ENCODE measurements around the gene NKAIN4.

NKAIN4 gene

GRCh38 chr20:63286781-63287696 is 32.8 kb upstream of the NKAIN4 start:
- POLR2A ChIA-PET = no interaction called here
- TF ChIP-seq FOXK2 (IDR thresholded peaks at IDR 0.05) = no peak
- no peak for TF ChIP-seq BHLHE40 (IDR thresholded peaks at IDR 0.05; ENCODE audit: borderline replicate concordance)
- TF ChIP-seq ELF4 (IDR thresholded peaks at IDR 0.05) = no peak
- TF ChIP-seq NFRKB (IDR thresholded peaks at IDR 0.05) = no peak
- TF ChIP-seq SUZ12 (IDR thresholded peaks at IDR 0.05) = no peak
- no peak for TF ChIP-seq TARDBP (IDR thresholded peaks at IDR 0.05)
- CTCF ChIA-PET = interaction anchor here (1.0 kb wide), 2 partner anchors 64 to 95 kb away, joined by 3 to 4 read pairs; no protein-coding TSS in a partner anchor
- DNase-seq (ENCODE audit: extremely low spot score) = no peak

GRCh38 chr20:63285636-63286615 is 31.7 kb upstream of the NKAIN4 start:
- ChIA-PET CTCF (no interaction called here), POLR2A (interaction anchor here (0.8 to 1.1 kb wide), 2 partner anchors 13 to 69 kb away, joined by 3 read pairs; partner anchors contain the start of gene ARFGAP1)
- DNase-seq (ENCODE audit: extremely low spot score) = no peak
- TF ChIP-seq ARNT (IDR thresholded peaks at IDR 0.05) (no peak), PKNOX1 (IDR thresholded peaks at IDR 0.05) (no peak), FOXK2 (IDR thresholded peaks at IDR 0.05) (no peak), CTBP1 (IDR thresholded peaks at IDR 0.05; ENCODE audit: borderline replicate concordance) (no peak), FOXA1 (IDR thresholded peaks at IDR 0.05) (no peak), ELF4 (IDR thresholded peaks at IDR 0.05) (no peak), L3MBTL2 (conservative IDR thresholded peaks at IDR 0.05) (no peak), ZNF384 (IDR thresholded peaks at IDR 0.05) (no peak), TARDBP (IDR thresholded peaks at IDR 0.05) (no peak), SUZ12 (IDR thresholded peaks at IDR 0.05) (no peak), HDGF (IDR thresholded peaks at IDR 0.05; ENCODE audit: borderline replicate concordance) (no peak), FOXM1 (IDR thresholded peaks at IDR 0.05; ENCODE audit: borderline replicate concordance) (no peak), SP1 (IDR thresholded peaks at IDR 0.05) (no peak), BHLHE40 (IDR thresholded peaks at IDR 0.05; ENCODE audit: borderline replicate concordance) (no peak), LEF1 (IDR thresholded peaks at IDR 0.05; ENCODE audit: borderline replicate concordance) (no peak), NFRKB (IDR thresholded peaks at IDR 0.05) (no peak)

DNA sequence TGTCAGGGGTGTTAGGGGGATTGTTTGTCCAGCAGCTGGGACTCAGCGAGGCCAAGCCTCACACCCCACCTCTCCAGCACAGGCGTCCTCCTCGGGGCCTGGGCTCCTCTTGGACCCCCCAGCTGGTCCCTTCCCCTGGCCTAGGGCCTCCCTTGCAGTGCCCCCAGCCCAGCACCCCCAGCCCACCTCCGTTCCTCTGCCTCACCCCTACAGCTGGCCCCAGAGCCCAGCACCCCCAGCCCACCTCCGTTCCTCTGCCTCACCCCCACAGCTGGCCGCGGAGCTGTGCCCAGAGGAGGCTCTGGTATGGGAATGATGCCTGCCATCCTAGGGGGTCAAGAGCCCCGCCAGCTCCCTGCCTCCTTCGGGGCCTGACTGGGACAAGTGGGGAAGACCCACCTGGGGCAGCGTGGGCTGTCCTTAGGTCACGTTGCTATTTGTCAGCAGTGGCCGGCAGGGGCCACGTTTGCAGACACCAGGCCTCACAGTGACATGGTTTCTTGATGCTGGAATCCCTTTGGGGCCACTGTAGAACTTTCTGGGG is 30.8 kb upstream of the NKAIN4 start:
- DNase-seq (ENCODE audit: extremely low spot score) = no peak
- ChIA-PET POLR2A (interaction anchor here (0.8 to 1.1 kb wide), 2 partner anchors 12 to 68 kb away, joined by 3 read pairs; partner anchors contain the start of gene ARFGAP1), CTCF (interaction anchor here (0.6 kb wide), 1 partner anchor 481 kb away, joined by 3 read pairs; no protein-coding TSS in a partner anchor)
- TF ChIP-seq HDGF (IDR thresholded peaks at IDR 0.05; ENCODE audit: borderline replicate concordance) (no peak), ZNF384 (IDR thresholded peaks at IDR 0.05) (no peak), ELF4 (IDR thresholded peaks at IDR 0.05) (no peak), FOXA1 (IDR thresholded peaks at IDR 0.05) (no peak), LEF1 (IDR thresholded peaks at IDR 0.05; ENCODE audit: borderline replicate concordance) (no peak), FOXK2 (IDR thresholded peaks at IDR 0.05) (no peak), NFRKB (IDR thresholded peaks at IDR 0.05) (no peak), FOXM1 (IDR thresholded peaks at IDR 0.05; ENCODE audit: borderline replicate concordance) (no peak), BHLHE40 (IDR thresholded peaks at IDR 0.05; ENCODE audit: borderline replicate concordance) (no peak), SP1 (IDR thresholded peaks at IDR 0.05) (no peak), SUZ12 (IDR thresholded peaks at IDR 0.05) (no peak), PKNOX1 (IDR thresholded peaks at IDR 0.05) (no peak), ARNT (IDR thresholded peaks at IDR 0.05) (no peak), L3MBTL2 (conservative IDR thresholded peaks at IDR 0.05) (no peak)

DNA sequence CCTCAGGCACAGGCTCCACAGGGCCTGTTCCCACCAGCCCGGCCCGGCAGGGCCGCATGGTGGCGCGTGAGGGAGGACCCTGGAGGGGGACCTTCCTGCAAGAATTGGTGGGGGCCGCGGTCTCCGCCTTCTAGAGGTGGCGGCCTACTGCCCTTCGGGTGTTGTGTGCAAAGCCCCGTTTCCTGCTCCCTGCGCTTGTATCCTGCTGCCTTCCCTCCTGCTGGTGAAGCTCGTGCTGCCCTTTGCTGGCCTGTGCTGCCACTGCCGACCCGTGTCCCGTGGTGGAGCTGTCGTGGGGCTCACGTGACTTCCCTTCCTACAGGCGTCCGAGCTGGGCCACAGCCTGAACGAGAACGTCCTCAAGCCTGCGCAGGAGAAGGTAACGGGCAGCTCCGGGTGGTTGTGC is 30.3 kb upstream of the NKAIN4 start:
- CTCF ChIA-PET = interaction anchor here (0.6 kb wide), 1 partner anchor 482 kb away, joined by 3 read pairs; no protein-coding TSS in a partner anchor
- POLR2A ChIA-PET = interaction anchor here (0.8 to 1.1 kb wide), 2 partner anchors 12 to 68 kb away, joined by 3 read pairs; partner anchors contain the start of gene ARFGAP1

DNA sequence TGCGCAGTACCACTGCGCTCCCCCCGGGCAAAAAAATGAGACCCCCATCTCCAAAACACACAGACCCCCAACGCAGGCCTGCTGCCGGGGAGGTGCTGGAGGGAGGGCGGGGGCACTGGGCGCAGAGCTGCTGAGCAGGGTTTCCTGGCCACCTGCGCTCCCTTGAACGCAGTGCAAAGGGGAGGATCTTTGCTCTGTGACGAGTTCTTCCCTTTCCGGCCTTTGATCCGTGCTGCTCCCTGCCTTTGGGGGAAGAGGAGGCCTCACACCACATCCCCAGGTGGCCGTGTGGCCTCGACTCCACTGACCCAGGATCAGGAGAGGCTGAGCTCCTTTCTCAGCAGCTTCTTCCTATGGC is 29.8 kb upstream of the NKAIN4 start:
- DNase-seq (ENCODE audit: extremely low spot score) = no peak
- CTCF ChIA-PET = interaction anchor here (0.6 kb wide), 1 partner anchor 482 kb away, joined by 3 read pairs; no protein-coding TSS in a partner anchor
- POLR2A ChIA-PET = no interaction called here
- TF ChIP-seq LEF1 (IDR thresholded peaks at IDR 0.05; ENCODE audit: borderline replicate concordance) (no peak), PKNOX1 (IDR thresholded peaks at IDR 0.05) (no peak), CTBP1 (IDR thresholded peaks at IDR 0.05; ENCODE audit: borderline replicate concordance) (no peak), SUZ12 (IDR thresholded peaks at IDR 0.05) (no peak), L3MBTL2 (conservative IDR thresholded peaks at IDR 0.05) (no peak), FOXA1 (IDR thresholded peaks at IDR 0.05) (no peak), FOXK2 (IDR thresholded peaks at IDR 0.05) (no peak), NFRKB (IDR thresholded peaks at IDR 0.05) (no peak), ZNF384 (IDR thresholded peaks at IDR 0.05) (no peak), HDGF (IDR thresholded peaks at IDR 0.05; ENCODE audit: borderline replicate concordance) (no peak), TARDBP (IDR thresholded peaks at IDR 0.05) (no peak), ARNT (IDR thresholded peaks at IDR 0.05) (no peak), BHLHE40 (IDR thresholded peaks at IDR 0.05; ENCODE audit: borderline replicate concordance) (no peak)

More for the DNA sequence above, 30.3 kb upstream of the NKAIN4 start:
- TF ChIP-seq LEF1 (IDR thresholded peaks at IDR 0.05; ENCODE audit: borderline replicate concordance) = no peak
- no peak for DNase-seq (ENCODE audit: extremely low spot score)
